T47D (cell line): ENCODE measurements around the gene LGALS14.
"Not testable (repeated sequence)": the region's sequence is repeated elsewhere in the genome, so short reads cannot be mapped to it uniquely, and the experiment has no call there.

Experiments used
- DNase-seq, 2 experiments: peaks; one replicate each; pipeline versions ENCODE4 v3.0.0 to v3.0.0-alpha.2; 2011 to 2012; ENCODE audit warnings: low read depth in 1 of 2, low spot score in 1 of 2
- JUND ChIP-seq: IDR thresholded peaks from 2 replicates; pipeline ENCODE4 v1.6.1; 2012; ENCODE audit warnings: low read depth
- in situ Hi-C: cut with HindIII; loops from 2 replicates; pipeline ENCODE4 v1.10.0; 2016; ENCODE audit warnings: low sequenced_read_pairs, low pct_unique_long_range_greater_than_20kb

The LGALS14 gene

DNA sequence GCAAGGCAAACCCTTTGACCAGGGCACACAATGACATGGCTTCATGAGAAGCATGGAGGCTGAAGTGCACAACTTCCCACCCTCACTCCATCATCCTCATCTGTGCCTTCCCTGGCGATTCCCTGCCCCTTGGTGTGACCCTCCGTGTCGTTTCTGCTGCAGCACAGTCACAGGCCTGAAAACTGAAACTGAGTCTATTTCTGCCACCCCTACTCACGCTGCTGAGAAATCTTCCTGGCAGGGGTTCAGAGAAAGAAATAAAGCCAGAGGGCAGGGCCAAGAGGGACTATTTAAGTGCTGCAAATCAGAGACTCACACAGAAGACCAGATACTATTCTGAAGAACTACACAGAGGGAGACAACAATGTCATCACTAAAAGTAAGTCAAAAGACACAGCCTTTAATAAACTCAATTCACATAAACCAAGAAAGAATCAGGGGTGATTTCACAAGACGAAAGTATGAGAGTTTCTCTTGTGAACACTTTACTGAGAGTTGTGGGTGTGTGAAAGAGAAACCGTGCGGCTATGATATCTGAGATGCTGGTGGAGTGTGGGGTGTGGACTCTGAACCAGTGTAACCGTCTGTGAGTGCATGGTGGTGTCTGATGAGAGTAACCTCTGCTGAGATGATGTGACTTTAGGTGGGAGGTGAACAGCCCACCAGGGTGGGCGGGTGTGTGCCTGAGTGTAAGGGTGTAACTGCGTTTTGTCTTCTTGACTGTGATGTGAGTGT is 25.1 kb upstream of the LGALS14 start:
- TF ChIP-seq JUND: no peak
- no peak for DNase-seq
- in situ Hi-C loops: no loop called here

DNA sequence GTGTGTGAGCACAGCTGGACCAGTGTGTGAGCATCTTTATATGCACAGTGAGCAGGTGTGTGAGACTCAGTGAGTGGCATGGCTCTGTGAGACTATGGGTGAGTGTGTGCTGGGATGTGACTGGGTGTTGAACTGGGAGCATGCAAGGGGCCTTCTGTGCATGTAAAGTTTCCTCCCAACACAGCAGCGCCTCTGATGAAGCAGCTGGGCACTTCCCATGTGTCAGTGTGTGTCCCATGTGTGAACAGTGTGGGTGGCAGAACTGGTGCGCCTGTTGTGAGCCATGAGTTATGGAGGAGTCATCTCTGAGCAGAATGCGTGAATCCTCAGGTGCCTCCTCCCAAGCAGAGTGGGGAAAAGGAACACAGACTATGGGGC is 24.5 kb upstream of the LGALS14 start:
- no peak for DNase-seq
- no peak for TF ChIP-seq JUND
- in situ Hi-C loops: no loop called here

DNA sequence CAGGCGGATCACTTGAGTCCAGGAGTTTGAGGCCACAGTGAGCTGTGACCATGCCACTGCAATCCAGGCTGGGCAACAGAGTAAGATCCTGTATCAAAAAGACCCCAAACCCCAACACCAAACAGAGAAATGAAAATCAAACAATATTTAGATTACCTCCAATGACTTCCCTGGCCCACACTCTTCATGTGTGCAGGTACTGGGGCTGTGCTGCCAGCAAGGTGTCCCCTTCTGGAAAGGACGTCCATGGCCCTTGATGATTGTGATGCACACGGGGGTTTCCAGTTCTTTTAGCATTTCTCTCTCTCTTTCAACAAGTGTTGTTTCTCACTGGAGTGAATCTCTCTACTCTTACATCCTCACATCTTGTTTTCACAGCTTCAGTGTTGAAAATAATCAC is 23.7 kb upstream of the LGALS14 start:
- DNase-seq: no peak
- TF ChIP-seq JUND: no peak
- in situ Hi-C loops: no loop called here

DNA sequence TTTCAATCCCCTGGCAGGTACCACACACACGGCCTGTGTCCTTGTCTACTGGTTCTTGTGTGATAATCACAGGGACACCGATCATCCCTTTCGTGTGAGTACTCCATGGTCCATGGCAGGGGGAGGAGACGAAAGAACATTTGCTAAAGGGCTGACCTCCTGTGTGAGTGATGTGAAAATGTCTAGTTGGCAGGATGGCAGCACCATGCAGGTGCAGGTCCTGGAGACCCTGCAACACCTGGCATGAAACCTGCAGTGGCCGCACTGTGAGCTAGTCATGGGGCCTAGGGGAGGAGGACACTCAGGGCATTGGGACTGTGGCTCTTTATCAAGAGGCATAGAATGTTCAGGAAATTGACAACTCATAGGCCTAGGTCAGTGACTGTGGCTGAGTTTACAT is 22.9 kb upstream of the LGALS14 start:
- DNase-seq: no peak
- in situ Hi-C loops: no loop called here
- TF ChIP-seq JUND: no peak

DNA sequence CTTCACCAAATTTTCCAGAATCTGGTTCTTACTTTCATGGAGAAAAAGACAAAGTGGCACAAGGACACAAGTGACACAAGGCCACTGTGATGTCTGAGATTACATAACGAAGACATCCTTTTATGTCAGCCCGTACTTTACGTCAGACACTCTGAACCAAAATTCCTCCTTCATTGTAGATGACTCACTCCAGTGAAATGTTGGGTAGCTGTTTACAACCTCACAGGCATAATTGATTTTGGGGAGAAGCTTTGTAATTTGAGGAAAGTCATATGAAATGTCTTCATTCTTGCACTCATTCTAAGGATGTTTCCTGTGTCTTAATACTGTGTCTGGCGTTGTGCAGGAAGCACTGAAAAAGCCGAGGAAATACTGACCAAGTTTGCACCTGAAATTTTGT is 20.0 kb upstream of the LGALS14 start:
- DNase-seq: no peak
- in situ Hi-C loops: no loop called here

DNA sequence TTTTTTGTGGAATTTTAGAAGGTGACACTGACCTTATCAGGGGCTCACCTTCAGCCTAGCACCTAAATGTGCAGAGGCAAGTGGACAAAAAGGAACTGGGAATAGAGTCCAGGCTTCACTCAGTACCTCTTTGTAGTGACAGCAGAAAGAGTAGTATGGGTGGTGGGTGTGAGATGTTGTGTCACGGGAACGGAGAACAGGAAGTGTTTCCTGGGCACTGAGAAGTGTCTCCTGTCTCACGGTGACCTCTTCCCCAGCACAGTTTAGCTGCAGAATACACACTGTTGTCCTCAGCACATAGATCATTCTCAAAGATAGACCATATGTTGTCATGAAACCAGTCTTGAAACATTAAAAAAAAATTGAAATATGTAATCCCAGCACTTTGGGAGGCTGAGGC is 17.5 kb upstream of the LGALS14 start:
- in situ Hi-C loops: no loop called here
- no peak for DNase-seq
- TF ChIP-seq JUND: no peak

More for the DNA sequence above, 20.0 kb upstream of the LGALS14 start:
- TF ChIP-seq JUND: no peak

DNA sequence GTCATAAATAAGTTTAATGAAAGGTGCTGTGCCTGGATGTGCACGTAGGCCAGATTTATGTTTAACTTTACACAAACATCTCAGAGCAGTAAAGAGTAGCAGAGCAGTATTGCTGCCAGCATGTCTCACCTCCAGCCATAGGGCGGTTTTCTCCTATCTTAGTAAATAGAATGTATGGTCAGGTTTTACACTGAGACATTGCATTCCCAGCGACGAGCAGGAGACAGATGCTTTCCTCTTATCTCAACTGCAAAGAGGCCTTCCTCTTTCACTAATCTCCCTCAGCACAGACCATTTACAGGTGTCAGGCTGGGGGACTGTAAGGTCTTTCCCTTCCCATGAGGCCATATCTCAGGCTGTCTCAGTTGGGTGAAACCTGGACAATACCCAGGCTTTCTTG is 15.6 kb upstream of the LGALS14 start:
- in situ Hi-C loops, DNase-seq: not testable (repeated sequence)

DNA sequence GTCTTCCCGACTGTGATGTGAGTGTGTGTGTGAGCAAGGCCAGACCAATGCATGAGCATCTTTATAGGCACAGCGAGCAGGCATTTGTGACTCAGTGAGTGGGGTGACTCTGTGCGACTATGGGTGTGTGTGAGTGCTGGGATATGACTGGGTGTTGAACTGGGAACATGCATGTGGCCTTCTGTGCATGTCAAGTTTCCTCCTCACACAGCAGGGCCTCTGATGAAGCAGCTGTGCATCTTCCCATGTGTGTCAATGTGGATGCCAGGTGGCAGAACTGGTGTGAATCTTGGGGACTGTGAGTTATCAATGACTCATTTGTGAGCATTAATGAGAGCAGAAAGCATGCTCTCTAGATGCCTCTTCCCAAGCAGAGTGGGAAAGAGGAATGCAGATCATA is 12.1 kb upstream of the LGALS14 start:
- DNase-seq: no peak
- in situ Hi-C loops: no loop called here
- no peak for TF ChIP-seq JUND

DNA sequence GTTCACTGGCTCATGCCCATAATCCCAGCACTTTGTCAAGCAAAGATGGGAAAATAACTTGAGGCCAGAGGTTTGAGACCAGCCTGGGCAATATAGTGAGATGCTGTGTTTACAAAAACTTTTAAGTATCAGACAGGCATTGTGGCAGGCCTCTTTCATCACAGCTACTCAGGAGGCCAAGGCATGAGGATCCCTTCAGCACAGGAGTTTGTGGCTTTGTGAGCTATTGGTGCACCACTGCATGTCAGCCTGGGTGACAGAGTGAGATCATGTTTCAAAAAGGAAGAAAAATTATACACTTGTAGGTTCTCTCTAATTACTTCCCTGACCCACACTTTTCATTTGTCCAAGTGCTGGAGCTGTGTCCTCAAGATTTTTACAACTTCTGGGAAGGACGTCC is 11.5 kb upstream of the LGALS14 start:
- DNase-seq: no peak
- no peak for TF ChIP-seq JUND
- in situ Hi-C loops: no loop called here

DNA sequence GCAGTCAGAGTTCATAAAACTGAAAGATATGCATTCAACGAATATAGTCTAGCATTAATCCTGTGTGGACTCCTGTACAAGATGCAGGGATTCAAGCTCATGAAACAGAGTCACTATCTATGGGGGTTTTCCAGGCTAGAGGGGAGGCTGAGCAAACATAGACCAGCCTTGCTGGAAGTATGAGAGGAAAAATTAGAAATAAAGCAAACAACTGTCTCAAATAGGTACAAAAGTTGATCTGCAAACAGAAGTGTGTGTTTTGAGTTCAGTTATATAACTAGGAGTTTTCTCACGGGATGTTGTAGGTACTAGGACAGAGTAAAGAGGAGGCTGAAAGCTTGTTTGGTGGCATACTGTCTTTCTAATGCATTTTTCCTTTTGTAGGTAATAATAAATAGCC is 8.5 kb upstream of the LGALS14 start:
- no peak for DNase-seq
- in situ Hi-C loops: no loop called here

DNA sequence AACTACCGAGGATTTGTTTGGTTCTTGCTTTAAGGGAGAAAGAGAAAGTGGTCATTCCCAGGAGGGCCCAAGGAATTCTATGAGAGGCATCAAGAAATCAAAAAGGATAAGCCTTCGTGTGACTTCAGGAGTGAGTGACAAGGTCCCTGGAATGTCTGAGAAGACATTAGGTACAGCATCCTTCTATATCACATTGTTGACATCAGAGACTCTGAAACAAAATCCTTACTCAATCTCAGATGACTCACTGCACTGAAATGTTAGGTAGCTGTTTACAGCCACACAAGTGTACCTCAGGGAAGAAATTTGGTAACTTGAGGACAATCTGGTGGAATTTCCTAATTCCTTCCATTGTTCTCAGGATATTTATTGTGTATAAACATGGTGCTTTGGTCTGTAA is 7.9 kb upstream of the LGALS14 start:
- in situ Hi-C loops: no loop called here
- DNase-seq: no peak
- TF ChIP-seq JUND: no peak

More for the DNA sequence above, 8.5 kb upstream of the LGALS14 start:
- no peak for TF ChIP-seq JUND

DNA sequence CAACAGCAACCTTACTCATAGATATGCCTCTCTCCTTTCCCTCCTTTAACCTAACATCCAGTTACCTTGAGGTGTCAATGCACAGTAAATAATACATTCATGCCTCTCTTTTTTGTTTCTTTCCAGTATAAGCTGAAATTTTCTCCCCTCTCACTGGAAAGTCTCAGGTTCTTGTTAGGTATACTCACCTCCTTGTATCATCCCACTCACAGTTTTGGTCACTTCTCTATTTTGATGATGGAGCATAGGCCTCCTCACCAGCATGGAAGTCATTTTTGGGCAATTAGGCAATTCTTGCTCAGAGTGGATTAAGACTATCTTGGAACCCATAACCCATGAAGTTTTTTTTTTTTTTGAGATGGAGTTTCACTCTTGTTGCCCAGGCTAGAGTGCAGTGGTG is 5.7 kb upstream of the LGALS14 start:
- no peak for DNase-seq
- TF ChIP-seq JUND: no peak
- in situ Hi-C loops: no loop called here

DNA sequence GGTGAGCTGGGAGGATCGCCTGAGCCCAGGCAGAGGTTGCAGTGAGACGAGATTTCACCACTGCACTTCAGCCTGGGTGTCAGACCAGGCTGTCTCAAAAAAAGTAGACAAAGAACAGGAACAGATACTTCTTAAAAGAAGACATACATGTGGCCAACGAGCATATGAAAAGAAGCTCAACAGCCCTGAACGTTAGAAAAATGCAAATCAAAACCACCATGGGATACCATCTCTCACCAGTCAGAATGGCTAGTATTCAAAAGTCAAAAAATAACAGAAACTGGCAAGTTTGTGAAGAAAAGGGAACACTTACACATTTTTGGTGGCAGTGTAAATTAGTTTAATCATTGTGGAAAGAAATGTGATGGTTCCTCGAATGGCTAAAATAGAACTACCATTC is 3.0 kb upstream of the LGALS14 start:
- no peak for DNase-seq
- in situ Hi-C loops: no loop called here
- TF ChIP-seq JUND: no peak

DNA sequence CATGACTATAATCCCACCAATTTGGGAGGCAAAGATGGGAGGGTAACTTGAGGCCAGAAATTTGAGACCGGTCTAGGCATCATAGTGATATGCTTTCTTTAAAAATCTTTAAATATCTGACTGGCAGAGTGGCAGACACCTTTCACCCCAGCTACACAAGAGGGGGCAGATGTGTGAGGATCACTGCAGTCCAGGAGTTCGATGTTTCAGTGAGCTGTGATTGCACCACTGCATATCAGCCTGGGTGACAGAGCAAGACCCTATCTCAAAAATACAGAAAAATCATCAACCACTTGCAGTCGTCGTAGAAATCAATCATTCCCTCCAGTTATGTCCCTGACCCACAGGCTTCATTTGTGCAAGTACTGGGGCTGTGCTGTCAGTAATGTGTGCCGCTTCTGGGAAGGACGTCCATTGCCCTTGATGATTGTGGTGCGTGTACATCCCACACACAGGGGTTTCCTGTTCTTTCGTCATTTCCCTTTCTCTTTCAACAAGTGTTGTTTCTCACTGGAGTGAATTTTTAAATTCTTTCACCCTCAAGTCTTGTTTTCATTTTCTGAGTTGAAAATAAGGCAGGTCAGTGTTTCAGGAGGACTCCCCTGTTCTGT is 1.4 kb downstream of the LGALS14 start:
- no peak for TF ChIP-seq JUND
- in situ Hi-C loops: no loop called here
- no peak for DNase-seq
